C4-2B (cell line): ENCODE measurements around the gene XKRX.

Experiments used
- H3K27ac ChIP-seq: fragments of 450-650 bp; 2 replicates; pipeline ENCODE4 v1.5.1; 2017
- ZFX ChIP-seq: fragments of 450-650 bp; IDR thresholded peaks from 2 replicates; pipeline ENCODE4 v1.6.1; 2017
- TF ChIP-seq, protein P1 (sequence below): fragments of 450-650 bp; conservative IDR thresholded peaks from 2 replicates; pipeline ENCODE4 v1.5.1; 2017; ENCODE audit warnings: mild to moderate bottlenecking

The XKRX gene

DNA sequence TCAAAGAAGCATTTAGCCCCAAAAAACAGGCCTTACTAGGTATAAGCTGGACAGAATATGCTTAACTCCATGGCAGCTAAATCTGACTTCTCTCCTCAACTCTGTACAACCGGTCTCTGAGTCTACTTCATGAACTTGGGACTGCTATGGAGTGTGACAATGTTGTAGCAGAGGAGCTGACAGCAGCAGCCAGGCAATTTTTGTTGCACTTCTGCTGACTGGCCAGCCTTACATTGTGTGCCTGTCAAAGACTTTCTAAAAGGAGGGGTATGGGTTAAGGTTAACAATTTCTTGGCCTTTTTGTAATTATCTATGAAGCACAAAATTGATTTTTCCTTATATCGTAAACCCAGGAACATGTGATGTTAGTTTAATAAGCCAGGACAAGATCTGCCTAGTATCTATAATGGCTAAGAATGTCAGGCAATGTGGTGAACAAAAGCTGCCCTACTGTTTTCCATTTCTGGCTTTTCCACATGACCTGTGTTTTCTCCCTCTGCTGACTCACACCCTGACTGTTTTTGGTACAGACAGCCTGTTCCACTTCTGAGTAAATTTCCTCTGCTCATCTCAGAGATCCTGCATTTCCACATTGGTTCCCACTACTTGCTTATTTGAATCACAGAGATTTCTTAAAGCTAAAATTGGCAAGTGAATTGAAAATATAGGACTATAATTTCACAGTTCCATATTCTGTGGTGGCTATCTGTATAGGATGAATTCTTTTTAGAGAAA lies 63.9 kb downstream of the XKRX start:
- no peak overlapping the region for H3K27ac ChIP-seq
- no peak for TF ChIP-seq ZFX
- TF ChIP-seq, protein P1, sequence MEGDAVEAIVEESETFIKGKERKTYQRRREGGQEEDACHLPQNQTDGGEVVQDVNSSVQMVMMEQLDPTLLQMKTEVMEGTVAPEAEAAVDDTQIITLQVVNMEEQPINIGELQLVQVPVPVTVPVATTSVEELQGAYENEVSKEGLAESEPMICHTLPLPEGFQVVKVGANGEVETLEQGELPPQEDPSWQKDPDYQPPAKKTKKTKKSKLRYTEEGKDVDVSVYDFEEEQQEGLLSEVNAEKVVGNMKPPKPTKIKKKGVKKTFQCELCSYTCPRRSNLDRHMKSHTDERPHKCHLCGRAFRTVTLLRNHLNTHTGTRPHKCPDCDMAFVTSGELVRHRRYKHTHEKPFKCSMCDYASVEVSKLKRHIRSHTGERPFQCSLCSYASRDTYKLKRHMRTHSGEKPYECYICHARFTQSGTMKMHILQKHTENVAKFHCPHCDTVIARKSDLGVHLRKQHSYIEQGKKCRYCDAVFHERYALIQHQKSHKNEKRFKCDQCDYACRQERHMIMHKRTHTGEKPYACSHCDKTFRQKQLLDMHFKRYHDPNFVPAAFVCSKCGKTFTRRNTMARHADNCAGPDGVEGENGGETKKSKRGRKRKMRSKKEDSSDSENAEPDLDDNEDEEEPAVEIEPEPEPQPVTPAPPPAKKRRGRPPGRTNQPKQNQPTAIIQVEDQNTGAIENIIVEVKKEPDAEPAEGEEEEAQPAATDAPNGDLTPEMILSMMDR: no peak
